IPS DF 6.9 (cell line): ENCODE results near the gene CHST14.

Experiments
- DNase-seq: peaks from one replicate; pipeline ENCODE4 v3.0.0-alpha.2; 2013; ENCODE audit warnings: low read depth, low spot score
- H3K27ac ChIP-seq: one replicate; pipeline ENCODE4 v1.5.1; 2013; ENCODE audit warnings: low read length, control low read depth
- H3K27me3 ChIP-seq: 2 replicates; pipeline ENCODE4 v1.6.1; 2013; ENCODE audit warnings: mild to moderate bottlenecking, low read length; ENCODE audit not compliant: control insufficient read depth, insufficient read depth
- H3K36me3 ChIP-seq: 2 replicates; pipeline ENCODE4 v1.6.1; 2013; ENCODE audit warnings: low read length; ENCODE audit not compliant: control insufficient read depth, insufficient read depth
- H3K4me1 ChIP-seq: 2 replicates; pipeline ENCODE4 v1.6.1; 2013; ENCODE audit warnings: low read length; ENCODE audit not compliant: control insufficient read depth, insufficient read depth
- H3K4me3 ChIP-seq: 2 replicates; pipeline ENCODE4 v1.5.1; 2013; ENCODE audit warnings: mild to moderate bottlenecking, low read length
- H3K9me3 ChIP-seq: 2 replicates; pipeline ENCODE4 v1.6.1; 2013; ENCODE audit warnings: low read length, inconsistent platforms; ENCODE audit not compliant: control insufficient read depth, insufficient read depth
- WGBS: extraction: QIAGEN DNeasy Blood & Tissue Kit; methylation state at CpG from one replicate; pipeline ENCODE4 v1.1.7; 2013; ENCODE audit warnings: mixed read lengths, missing lambda C conversion rate; ENCODE audit not compliant: insufficient read length, insufficient coverage; 5-methylcytosine and 5-hydroxymethylcytosine counted together

Gene CHST14

GRCh38 chr15:40474581-40474980 lies 3.8 kb downstream of the CHST14 start:
- Histone ChIP-seq H3K4me3 (no peak overlapping the region), H3K9me3 (no peaks in the 10 kb centered on the region), H3K4me1 (peaks cover 4% of the 10 kb centered on the region), H3K36me3 (no peaks in the 10 kb centered on the region), H3K27me3 (no peaks in the 10 kb centered on the region), H3K27ac (no peak overlapping the region)
- WGBS, result no CpG with 5 or more reads among the region's 8 CpGs
- no peak for DNase-seq

DNA sequence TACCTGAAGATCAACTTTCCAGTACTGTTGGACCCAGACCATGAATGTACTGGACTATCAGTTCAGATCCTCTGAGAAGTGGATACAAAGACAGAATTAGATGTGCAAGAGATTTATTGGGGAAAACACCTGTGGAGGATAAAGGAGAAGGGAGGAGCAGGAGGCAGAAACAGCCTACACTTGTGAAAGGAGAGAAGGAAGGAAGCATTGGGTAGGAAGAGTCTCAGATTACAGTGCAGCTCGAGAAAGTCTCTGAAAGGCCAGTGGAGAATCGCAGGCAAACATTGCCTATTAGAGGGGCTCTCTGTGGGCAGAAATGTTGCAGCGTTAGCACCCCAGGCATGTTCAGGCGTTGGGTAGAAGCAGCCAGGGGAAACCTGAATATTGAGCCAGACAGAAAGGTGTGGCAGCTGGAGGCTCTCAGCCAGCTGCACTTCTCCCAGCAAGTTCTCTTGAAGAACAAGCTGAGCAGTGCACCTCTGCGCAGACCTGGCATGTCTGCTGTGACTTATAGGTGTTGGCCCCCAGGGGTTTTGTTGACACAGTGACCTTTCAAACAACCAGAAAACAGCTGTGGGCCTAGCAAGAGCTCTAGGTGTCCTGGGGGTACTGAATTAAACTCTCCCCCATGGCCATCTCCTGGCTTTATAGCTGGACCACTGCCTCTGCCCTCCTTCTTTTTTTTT lies 7.0 kb downstream of the CHST14 start:
- H3K9me3 ChIP-seq, result no peaks in the 10 kb centered on the region
- no peaks in the 10 kb centered on the region for H3K36me3 ChIP-seq
- WGBS, result no CpG with 5 or more reads among the region's 5 CpGs
- no peak overlapping the region for H3K27ac ChIP-seq
- H3K4me3 ChIP-seq, result no peak overlapping the region
- no peaks in the 10 kb centered on the region for H3K27me3 ChIP-seq
- DNase-seq, result no peak
- H3K4me1 ChIP-seq, result no peaks in the 10 kb centered on the region; the same call in 1 of the 2 replicates

GRCh38 chr15:40479024-40479423 lies 8.2 kb downstream of the CHST14 start:
- Histone ChIP-seq H3K9me3 (no peaks in the 10 kb centered on the region), H3K27me3 (no peaks in the 10 kb centered on the region), H3K4me3 (no peak overlapping the region), H3K27ac (no peak overlapping the region), H3K36me3 (no peaks in the 10 kb centered on the region), H3K4me1 (no peaks in the 10 kb centered on the region; the same call in 1 of the 2 replicates)
- no peak for DNase-seq

- no CpG with 5 or more reads among the region's 1 CpG for WGBS
- no peaks in the 10 kb centered on the region for H3K27me3 ChIP-seq
- no peak overlapping the region for H3K4me3 ChIP-seq
- no peak for DNase-seq
- no peaks in the 10 kb centered on the region for H3K36me3 ChIP-seq
- no peak overlapping the region for H3K27ac ChIP-seq
- no peaks in the 10 kb centered on the region; the same call in 1 of the 2 replicates for H3K4me1 ChIP-seq
- H3K9me3 ChIP-seq, result no peaks in the 10 kb centered on the region
Observed at GRCh38 chr15:40481341-40482074, 10.7 kb downstream of the CHST14 start.

DNA sequence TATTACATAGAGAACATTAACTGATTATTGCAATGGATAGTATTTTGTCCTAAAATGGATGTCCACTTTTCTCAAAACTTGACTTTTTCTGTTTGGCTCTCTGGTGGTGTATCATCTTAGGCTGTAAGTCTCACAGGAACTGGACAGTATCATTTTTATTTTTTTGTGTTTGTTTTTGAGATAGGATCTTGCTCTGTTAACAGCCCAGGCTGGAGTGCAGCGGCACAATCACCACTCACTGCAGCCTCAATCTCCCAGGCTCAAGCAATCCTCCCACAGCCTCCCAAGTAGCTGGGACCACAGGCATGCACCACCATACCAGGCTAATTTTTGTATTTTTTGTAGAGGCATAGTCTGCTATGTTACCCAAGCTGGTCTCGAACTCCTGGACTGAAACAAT lies 13.1 kb downstream of the CHST14 start:
- Histone ChIP-seq H3K27ac (no peak overlapping the region), H3K27me3 (no peaks in the 10 kb centered on the region), H3K36me3 (no peaks in the 10 kb centered on the region), H3K9me3 (no peaks in the 10 kb centered on the region), H3K4me3 (no peak overlapping the region), H3K4me1 (no peaks in the 10 kb centered on the region; the same call in 1 of the 2 replicates)
- DNase-seq, result no peak
- WGBS, result no CpG with 5 or more reads among the region's 2 CpGs

- no peaks in the 10 kb centered on the region for H3K27me3 ChIP-seq
- no peak for DNase-seq
- H3K4me1 ChIP-seq, result no peaks in the 10 kb centered on the region
- H3K36me3 ChIP-seq, result no peaks in the 10 kb centered on the region
- no peaks in the 10 kb centered on the region for H3K9me3 ChIP-seq
- no CpG with 5 or more reads among the region's 36 CpGs for whole genome bisulfite sequencing
- no peak overlapping the region for H3K4me3 ChIP-seq
- no peak overlapping the region for H3K27ac ChIP-seq
Observed at GRCh38 chr15:40486066-40486770, 15.4 kb downstream of the CHST14 start.

- Histone ChIP-seq H3K36me3 (no peaks in the 10 kb centered on the region), H3K9me3 (no peaks in the 10 kb centered on the region)
- WGBS, result no CpG with 5 or more reads among the region's 35 CpGs
Observed at GRCh38 chr15:40487816-40488682, 17.3 kb downstream of the CHST14 start.

DNA sequence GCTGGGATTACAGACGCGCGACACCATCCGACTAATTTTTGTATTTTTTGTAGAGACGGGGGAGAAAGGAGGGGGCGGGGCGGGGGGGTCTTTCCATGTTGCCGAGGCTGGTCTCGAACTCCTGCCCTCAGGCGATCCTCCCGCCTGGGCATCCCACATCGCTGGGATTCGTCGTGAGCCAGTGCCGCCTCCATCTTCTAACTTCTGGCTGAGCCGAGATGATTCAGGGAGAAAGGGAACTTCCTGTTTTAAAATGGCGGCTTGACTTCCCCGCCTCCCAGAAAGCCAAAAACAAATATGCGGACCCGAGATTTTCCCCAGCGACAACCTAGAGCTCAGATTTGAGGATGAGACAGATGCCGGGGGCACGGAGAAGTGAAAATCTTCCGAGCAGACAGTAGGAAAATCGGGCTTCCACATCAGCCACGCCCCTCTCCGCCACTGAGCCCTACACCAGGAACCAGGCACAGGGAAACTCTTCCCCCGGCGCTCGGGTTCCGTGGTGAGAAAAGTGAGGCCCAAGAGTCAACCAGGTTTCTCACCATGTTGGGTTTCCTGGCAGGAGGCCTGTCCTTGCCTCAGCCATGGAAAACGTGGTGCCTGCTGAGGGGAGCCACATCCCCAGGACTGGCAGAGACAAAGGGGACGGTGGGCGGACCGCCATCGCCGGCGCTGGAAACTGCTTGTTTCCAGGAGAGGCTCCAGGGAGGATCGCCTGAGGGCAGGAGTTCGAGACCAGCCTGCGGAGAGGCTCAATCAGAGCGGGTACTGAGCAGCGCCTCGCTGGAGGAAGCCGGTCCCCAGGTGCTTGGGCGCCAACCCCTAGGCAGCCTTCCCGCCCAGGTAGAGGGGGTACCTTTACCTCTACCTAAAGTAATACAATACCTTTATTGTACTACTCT lies 18.7 kb downstream of the CHST14 start:
- Histone ChIP-seq H3K4me3 (no peak overlapping the region), H3K27me3 (no peaks in the 10 kb centered on the region), H3K9me3 (no peaks in the 10 kb centered on the region), H3K4me1 (no peaks in the 10 kb centered on the region), H3K27ac (no peak overlapping the region), H3K36me3 (no peaks in the 10 kb centered on the region)
- WGBS, result no CpG with 5 or more reads among the region's 47 CpGs
- no peak for DNase-seq

More at GRCh38 chr15:40487816-40488682, 17.3 kb downstream of the CHST14 start:
- H3K27me3 ChIP-seq, result no peaks in the 10 kb centered on the region
- H3K4me3 ChIP-seq, result no peak overlapping the region
- DNase-seq, result no peak
- no peak overlapping the region for H3K27ac ChIP-seq
- H3K4me1 ChIP-seq, result no peaks in the 10 kb centered on the region

DNA sequence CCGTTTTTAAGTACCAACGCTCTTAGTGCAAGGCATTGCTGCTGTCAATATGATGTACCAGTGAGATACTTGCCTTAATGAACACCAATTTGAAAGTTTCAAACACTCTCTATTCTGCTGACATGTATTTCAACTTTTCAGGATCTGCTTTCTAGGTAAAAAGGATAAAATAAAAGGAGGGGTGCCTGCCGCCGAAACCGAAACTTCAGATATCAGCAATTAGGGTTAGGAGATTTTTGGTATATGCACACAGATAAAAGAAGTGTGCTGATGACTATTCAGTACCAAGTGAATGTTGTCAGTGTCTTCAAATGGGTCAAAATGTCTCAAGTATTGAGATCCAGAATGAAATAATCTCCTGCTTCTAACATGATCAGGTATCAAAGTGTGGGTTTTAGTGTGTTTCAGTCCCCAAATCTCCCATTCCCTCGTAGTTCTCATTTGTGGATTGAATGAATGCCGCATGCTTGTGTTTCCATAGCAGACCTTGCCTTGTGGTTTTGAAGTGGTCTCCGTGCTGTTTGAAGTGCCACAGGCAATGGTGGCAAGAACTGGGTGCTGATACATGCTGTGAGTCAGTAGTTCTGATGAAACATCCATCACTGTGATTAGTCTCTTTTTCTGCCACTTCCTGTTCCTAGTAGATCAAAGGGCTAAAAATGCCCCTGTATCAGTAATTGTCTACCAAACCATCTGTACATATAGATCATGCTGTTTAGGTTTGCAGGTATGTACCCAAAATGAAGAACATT lies 22.5 kb downstream of the CHST14 start:
- Histone ChIP-seq H3K36me3 (no peaks in the 10 kb centered on the region), H3K27me3 (no peaks in the 10 kb centered on the region), H3K27ac (no peak overlapping the region), H3K9me3 (no peaks in the 10 kb centered on the region), H3K4me3 (no peak overlapping the region), H3K4me1 (no peaks in the 10 kb centered on the region)
- WGBS, result no CpG with 5 or more reads among the region's 8 CpGs
- no peak for DNase-seq
